Measurements from ENCODE around the gene PKN2.
A peak's percentile ranks its signal among the peaks of the same experiment; 100 is the strongest.
"Not testable (repeated sequence)": the region's sequence is repeated elsewhere in the genome, so short reads cannot be mapped to it uniquely, and the experiment has no call there.

Gene PKN2

GRCh38 chr1:88800382-88801051, 116.4 kb downstream of the PKN2 start:
- peak; percentile 3 for DNase-seq

GRCh38 chr1:88801575-88802208, 117.6 kb downstream of the PKN2 start:
- no peak for DNase-seq

- DNase-seq, result no peak
Measured at GRCh38 chr1:88802404-88802803, 118.3 kb downstream of the PKN2 start.

GRCh38 chr1:88802950-88803349, 118.9 kb downstream of the PKN2 start:
- DNase-seq, result no peak

- no peak for DNase-seq
Measured at GRCh38 chr1:88803444-88803843, 119.4 kb downstream of the PKN2 start.

GRCh38 chr1:88812366-88812765, 128.3 kb downstream of the PKN2 start:
- no peak for DNase-seq

GRCh38 chr1:88813471-88813870, 129.4 kb downstream of the PKN2 start:
- no peak for DNase-seq

- DNase-seq, result not testable (repeated sequence)
Measured at GRCh38 chr1:88819642-88820041, 135.6 kb downstream of the PKN2 start.

- DNase-seq, result no peak
Measured at GRCh38 chr1:88825721-88826120, 141.6 kb downstream of the PKN2 start.

- no peak for DNase-seq
Measured at GRCh38 chr1:88847643-88848042, 163.6 kb downstream of the PKN2 start.

- DNase-seq, result no peak
Measured at GRCh38 chr1:88851303-88852063, 167.4 kb downstream of the PKN2 start.

- no peak for DNase-seq
Measured at GRCh38 chr1:88867743-88868521, 183.9 kb downstream of the PKN2 start.

- DNase-seq, result not testable (repeated sequence)
Measured at GRCh38 chr1:88869644-88870043, 185.6 kb downstream of the PKN2 start.

- no peak for DNase-seq
Measured at GRCh38 chr1:88873737-88874349, 189.8 kb downstream of the PKN2 start.

GRCh38 chr1:88875595-88875994, 191.5 kb downstream of the PKN2 start:
- no peak for DNase-seq

GRCh38 chr1:88876573-88877365, 192.7 kb downstream of the PKN2 start:
- DNase-seq, result no peak

- no peak for DNase-seq
Measured at GRCh38 chr1:88877382-88877825, 193.3 kb downstream of the PKN2 start.

- no peak for DNase-seq
Measured at GRCh38 chr1:88877911-88878310, 193.8 kb downstream of the PKN2 start.

- DNase-seq, result no peak
Measured at GRCh38 chr1:88878731-88879130, 194.7 kb downstream of the PKN2 start.

GRCh38 chr1:88880717-88881116, 196.6 kb downstream of the PKN2 start:
- DNase-seq, result not testable (repeated sequence)

- DNase-seq, result no peak
Measured at GRCh38 chr1:88883156-88883555, 199.1 kb downstream of the PKN2 start.
